PC-9 (cell line): ENCODE measurements around the gene A4GALT. TPM values are rescaled to one million over a fixed set of nuclear protein-coding genes. Genes with fewer than 3 reads are reported as not detected.
A peak's percentile ranks its signal among the peaks of the same experiment; 100 is the strongest.

Source experiments
- BruUV-seq: library from RNA; stranded (reverse); fragments of 400-500 nt; replicated peaks from 2 replicates; lab custom pipeline; 2021; lab: Mats Ljungman, UMichigan
- CTCF ChIA-PET: fragments of 300-600 bp; sonication (Branson Sonifier 250); formaldehyde crosslinking; loops from one replicate; lab custom pipeline; 2022; ENCODE audit warnings: antibody characterized with exemption; lab: Charles Lee
- POLR2A ChIA-PET: fragments of 300-600 bp; sonication (Branson Sonifier 250); formaldehyde crosslinking; loops from one replicate; lab custom pipeline; 2022; ENCODE audit warnings: antibody characterized with exemption; ENCODE audit not compliant: unreplicated experiment; lab: Charles Lee
- DNase-seq, 2 experiments: peaks; one replicate each; pipeline versions ENCODE4 v3.0.0 to v3.0.0-alpha.2; 2015 to 2022; ENCODE audit warnings: mixed read lengths in 1 of 2
- H2AFZ ChIP-seq: fragments of 200-600 bp; sonication (generic); 2 replicates; pipeline ENCODE4 v1.8.1; 2017; ENCODE audit warnings: antibody characterized with exemption
- H3F3A ChIP-seq: fragments of 200-600 bp; sonication (generic); 2 replicates; pipeline ENCODE4 v1.8.1; 2017; ENCODE audit warnings: antibody characterized with exemption, mild to moderate bottlenecking, low read depth; ENCODE audit not compliant: insufficient read depth
- H3K27ac ChIP-seq: fragments of 200-600 bp; sonication (generic); 2 replicates; pipeline ENCODE4 v1.6.1; 2016; ENCODE audit warnings: mixed run types
- H3K27me3 ChIP-seq: fragments of 200-600 bp; sonication (generic); 2 replicates; pipeline ENCODE4 v1.6.1; 2016; ENCODE audit warnings: low read depth, mixed run types; ENCODE audit not compliant: insufficient read depth
- H3K36me3 ChIP-seq: fragments of 200-600 bp; sonication (generic); 2 replicates; pipeline ENCODE4 v1.6.1; 2016; ENCODE audit warnings: low read depth, mixed run types
- H3K4me1 ChIP-seq: fragments of 200-600 bp; sonication (generic); replicated peaks from 2 replicates; pipeline ENCODE4 v1.6.1; 2016; ENCODE audit warnings: mixed run types; ENCODE audit not compliant: insufficient read depth
- H3K4me2 ChIP-seq: fragments of 200-600 bp; sonication (generic); 2 replicates; pipeline ENCODE4 v1.6.1; 2017; ENCODE audit warnings: mixed run types
- H3K4me3 ChIP-seq: fragments of 200-600 bp; sonication (generic); 2 replicates; pipeline ENCODE4 v1.6.1; 2016; ENCODE audit warnings: mixed run types
- H3K79me2 ChIP-seq: fragments of 200-600 bp; sonication (generic); 2 replicates; pipeline ENCODE4 v1.6.1; 2017; ENCODE audit warnings: low read depth, mixed run types
- H3K9me2 ChIP-seq: fragments of 200-600 bp; sonication (generic); 2 replicates; pipeline ENCODE4 v1.8.1; 2017; ENCODE audit warnings: mild to moderate bottlenecking; ENCODE audit not compliant: insufficient read depth
- H3K9me3 ChIP-seq: fragments of 200-600 bp; sonication (generic); 2 replicates; pipeline ENCODE4 v1.8.1; 2016; ENCODE audit warnings: low read depth; ENCODE audit not compliant: insufficient read depth
- H4K20me1 ChIP-seq: fragments of 200-600 bp; sonication (generic); 2 replicates; pipeline ENCODE4 v1.8.1; 2017; ENCODE audit not compliant: insufficient read depth
- EZH2 ChIP-seq: fragments of 200-600 bp; sonication (generic); IDR thresholded peaks from 2 replicates; pipeline ENCODE4 v1.8.0; 2017; ENCODE audit warnings: antibody characterized with exemption, low read depth
- intact Hi-C: fragments of 100-400 bp; cut with micrococcal nuclease; formaldehyde crosslinking; loops from one replicate; pipeline ENCODE4 v1.10.0; 2022; ENCODE audit not compliant: unreplicated experiment
- total RNA-seq: library from RNA; stranded (reverse); gene quantifications from 2 replicates; pipeline ENCODE4 v1.2.3, GENCODE V29; 2021
- TF ChIP-seq, protein P1 (sequence below): fragments of 200-600 bp; sonication (generic); conservative IDR thresholded peaks from 2 replicates; pipeline ENCODE4 v1.6.1; 2017; ENCODE audit warnings: mixed run types, antibody characterized with exemption, mild to moderate bottlenecking, moderate library complexity

The A4GALT gene
- total RNA-seq, 1 experiment from 2014 or later, result 17.1 TPM

DNA sequence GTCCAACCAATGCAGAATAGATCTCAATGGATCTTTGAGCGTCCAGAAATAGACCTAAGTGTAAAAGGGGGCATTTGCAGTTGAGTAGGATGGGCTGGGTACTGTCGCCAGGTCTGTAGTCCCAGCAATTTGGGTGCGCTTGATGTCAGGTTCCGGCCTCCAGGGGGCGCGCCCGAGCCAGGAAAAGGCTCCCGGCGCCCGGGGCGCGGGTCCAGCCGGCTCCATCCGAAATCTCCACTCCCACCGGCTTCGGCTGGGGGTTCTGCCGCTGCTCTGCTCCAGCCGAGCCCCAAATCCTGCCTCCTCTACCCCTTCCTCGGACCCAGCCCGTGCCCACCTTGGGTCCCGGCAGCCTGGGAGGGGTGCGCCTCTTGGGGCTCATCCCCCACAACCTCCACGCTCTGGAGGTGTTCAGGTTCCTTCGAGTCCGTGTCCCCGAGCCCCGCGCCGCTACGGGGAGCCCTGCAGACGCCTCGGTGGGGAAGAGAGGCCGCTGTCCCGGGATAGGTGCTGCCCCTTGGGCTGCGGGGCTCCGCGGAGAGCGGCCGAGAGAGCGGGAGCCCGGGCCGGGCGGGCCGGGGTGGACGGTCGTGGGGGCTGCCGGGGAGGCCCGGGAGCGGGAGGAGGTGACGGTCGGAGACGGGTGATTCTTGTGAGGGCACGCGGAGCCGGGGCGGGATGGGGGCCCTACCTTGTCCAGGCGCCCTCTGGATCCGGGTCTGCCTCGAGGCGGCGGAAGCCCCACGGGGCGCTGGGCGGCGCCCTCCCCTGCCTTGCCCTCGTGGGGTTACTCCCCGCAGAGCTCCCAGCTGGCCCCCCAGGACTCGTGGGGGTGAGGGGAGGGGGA lies 58.5 kb downstream of the A4GALT start:
- H3K36me3 ChIP-seq, result no peaks in the 10 kb centered on the region
- no peaks in the 10 kb centered on the region for H3K79me2 ChIP-seq
- peak overlapping the region; percentile 60 for H3K4me3 ChIP-seq
- peak in 1 of 2 experiments; percentile 71 for DNase-seq
- H3K4me2 ChIP-seq, result peak overlapping the region; percentile 97
- H3K9me3 ChIP-seq, result no peaks in the 10 kb centered on the region
- no peaks in the 10 kb centered on the region for H3K27me3 ChIP-seq
- peak overlapping the region; percentile 89 for H2AFZ ChIP-seq
- TF ChIP-seq EZH2, result no peak
- TF ChIP-seq, protein P1, sequence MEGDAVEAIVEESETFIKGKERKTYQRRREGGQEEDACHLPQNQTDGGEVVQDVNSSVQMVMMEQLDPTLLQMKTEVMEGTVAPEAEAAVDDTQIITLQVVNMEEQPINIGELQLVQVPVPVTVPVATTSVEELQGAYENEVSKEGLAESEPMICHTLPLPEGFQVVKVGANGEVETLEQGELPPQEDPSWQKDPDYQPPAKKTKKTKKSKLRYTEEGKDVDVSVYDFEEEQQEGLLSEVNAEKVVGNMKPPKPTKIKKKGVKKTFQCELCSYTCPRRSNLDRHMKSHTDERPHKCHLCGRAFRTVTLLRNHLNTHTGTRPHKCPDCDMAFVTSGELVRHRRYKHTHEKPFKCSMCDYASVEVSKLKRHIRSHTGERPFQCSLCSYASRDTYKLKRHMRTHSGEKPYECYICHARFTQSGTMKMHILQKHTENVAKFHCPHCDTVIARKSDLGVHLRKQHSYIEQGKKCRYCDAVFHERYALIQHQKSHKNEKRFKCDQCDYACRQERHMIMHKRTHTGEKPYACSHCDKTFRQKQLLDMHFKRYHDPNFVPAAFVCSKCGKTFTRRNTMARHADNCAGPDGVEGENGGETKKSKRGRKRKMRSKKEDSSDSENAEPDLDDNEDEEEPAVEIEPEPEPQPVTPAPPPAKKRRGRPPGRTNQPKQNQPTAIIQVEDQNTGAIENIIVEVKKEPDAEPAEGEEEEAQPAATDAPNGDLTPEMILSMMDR, result peak; percentile 91
- ChIA-PET CTCF (interaction anchor here (0.6 to 0.7 kb wide), 3 partner anchors 43 to 718 kb away, joined by 3 to 5 read pairs (median 3); no protein-coding TSS in a partner anchor), POLR2A (no interaction called here)
- BruUV-seq, result TSS peak; percentile 99
- no peaks in the 10 kb centered on the region for H4K20me1 ChIP-seq
- H3K27ac ChIP-seq, result no peak overlapping the region
- intact Hi-C loops, result loop anchor here (1.0 to 2.0 kb wide), 3 partner anchors 119 to 205 kb away; no protein-coding TSS in a partner anchor
- no peaks in the 10 kb centered on the region for H3K4me1 ChIP-seq
- H3F3A ChIP-seq, result peaks cover 21% of the 10 kb centered on the region; the same call in 1 of the 2 replicates
- H3K9me2 ChIP-seq, result no peaks in the 10 kb centered on the region

DNA sequence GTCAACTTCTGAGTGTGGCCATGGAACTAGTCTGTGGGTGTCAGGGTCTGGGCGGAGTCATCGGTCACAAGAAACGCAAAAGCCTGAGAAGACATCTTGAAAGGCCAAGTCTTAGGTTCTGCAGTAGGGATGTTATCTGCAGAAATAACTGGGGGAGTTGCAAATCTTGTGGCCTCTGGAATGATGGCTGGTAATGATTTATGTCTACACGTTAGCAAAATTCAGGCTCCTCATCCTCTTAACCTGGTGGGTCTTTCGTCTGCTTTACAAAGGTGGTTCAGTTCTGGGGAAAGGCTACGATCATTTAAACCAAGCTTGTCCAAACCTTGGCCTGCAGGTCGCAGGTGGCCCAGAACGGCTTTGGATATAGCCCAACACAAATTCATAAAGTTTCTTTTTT lies 64.1 kb downstream of the A4GALT start:
- no peaks in the 10 kb centered on the region for H3K36me3 ChIP-seq
- no peak overlapping the region for H3K4me3 ChIP-seq
- H3K27ac ChIP-seq, result no peak overlapping the region
- H3F3A ChIP-seq, result peaks cover 28% of the 10 kb centered on the region
- intact Hi-C loops, result no loop called here
- no peaks in the 10 kb centered on the region for H3K9me2 ChIP-seq
- DNase-seq, result no peak
- no peak overlapping the region for H2AFZ ChIP-seq
- BruUV-seq, result no TSS peak
- no peaks in the 10 kb centered on the region for H3K27me3 ChIP-seq
- ChIA-PET POLR2A (no interaction called here), CTCF (no interaction called here)
- H4K20me1 ChIP-seq, result no peaks in the 10 kb centered on the region
- TF ChIP-seq EZH2, result no peak
- TF ChIP-seq, protein P1, result no peak
- no peaks in the 10 kb centered on the region for H3K9me3 ChIP-seq
- H3K79me2 ChIP-seq, result no peaks in the 10 kb centered on the region
- H3K4me2 ChIP-seq, result no peak overlapping the region
- H3K4me1 ChIP-seq, result peaks cover 26% of the 10 kb centered on the region

DNA sequence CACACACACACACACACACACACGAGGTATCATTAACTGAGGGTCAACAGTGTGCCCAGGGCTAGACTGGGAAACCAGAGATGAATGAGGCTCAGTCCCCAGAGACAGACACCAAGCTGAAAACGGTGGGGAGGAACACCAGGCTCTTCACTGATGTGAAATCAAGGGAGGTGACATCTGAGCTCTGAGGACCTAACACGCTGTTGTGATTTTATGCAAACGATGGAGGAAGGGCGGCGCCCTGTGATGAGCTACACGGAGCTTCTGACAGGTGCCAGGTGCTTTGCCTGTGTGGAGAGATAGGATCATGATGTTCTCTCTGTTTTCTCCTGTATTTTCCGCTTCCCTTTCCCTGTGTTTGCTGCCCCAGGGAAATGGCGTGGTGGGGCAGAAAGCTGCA lies 65.0 kb downstream of the A4GALT start:
- Histone ChIP-seq H3K9me2 (no peaks in the 10 kb centered on the region), H4K20me1 (no peaks in the 10 kb centered on the region), H3F3A (peaks cover 35% of the 10 kb centered on the region), H3K4me1 (peaks cover 26% of the 10 kb centered on the region), H3K27ac (no peak overlapping the region), H3K36me3 (no peaks in the 10 kb centered on the region), H3K79me2 (no peaks in the 10 kb centered on the region), H3K9me3 (no peaks in the 10 kb centered on the region), H2AFZ (no peak overlapping the region), H3K27me3 (no peaks in the 10 kb centered on the region), H3K4me2 (no peak overlapping the region), H3K4me3 (no peak overlapping the region)
- BruUV-seq, result no TSS peak
- intact Hi-C loops, result no loop called here
- POLR2A ChIA-PET, result interaction anchor here (0.5 to 0.6 kb wide), 2 partner anchors 8 to 332 kb away, joined by 3 to 4 read pairs; no protein-coding TSS in a partner anchor
- CTCF ChIA-PET, result no interaction called here
- TF ChIP-seq, protein P1, result no peak
- no peak for TF ChIP-seq EZH2
- no peak for DNase-seq
